SU-DHL-6 (cell line): Measurements from ENCODE around the gene TBC1D32.
"Not testable (repeated sequence)": the region's sequence is repeated elsewhere in the genome, so short reads cannot be mapped to it uniquely, and the experiment has no call there.

Experiments used
- CTCF ChIP-seq: fragments of 200-600 bp; sonication (generic); IDR thresholded peaks from one replicate; pipeline ENCODE4 v1.5.1; 2017; ENCODE audit warnings: antibody characterized with exemption, mild to moderate bottlenecking, low read length, moderate library complexity; ENCODE audit not compliant: insufficient read depth, poor library complexity, severe bottlenecking
- EZH2phosphoT487 ChIP-seq: fragments of 200-600 bp; sonication (generic), shearing (Covaris generic); conservative IDR thresholded peaks from 2 replicates; pipeline ENCODE4 v1.6.1; 2018; ENCODE audit warnings: mild to moderate bottlenecking, antibody characterized with exemption, low read length, moderate library complexity, mixed read lengths

GRCh38 chr6:121043211-121043610 is 291.1 kb downstream of the TBC1D32 start:
- TF ChIP-seq CTCF, EZH2phosphoT487: not testable (repeated sequence)
